Aorta (tissue), 5 donors: ENCODE results near the gene HIF3A. TPM values are rescaled to one million over a fixed set of nuclear protein-coding genes. Genes with fewer than 3 reads are reported as not detected.

ENCODE experiments used
- ATAC-seq: fragments of 200-7000 bp; cut with Tn5 transposase; one replicate; pipeline ENCODE4 v1.9.1; 2022; ENCODE audit warnings: moderate library complexity; ENCODE audit not compliant: low FRiP score
- DNase-seq, 2 donors: peaks; one replicate each; pipeline ENCODE4 v3.0.0-alpha.2; 2020
- H3K27ac ChIP-seq, 2 donors: one replicate each; pipeline ENCODE4 v1.5.1; 2013; ENCODE audit warnings: low read length in 2 of 2, mild to moderate bottlenecking in 2 of 2, moderate library complexity in 2 of 2, control low read depth in 1 of 2, inconsistent platforms in 1 of 2, low read depth in 1 of 2
- H3K27me3 ChIP-seq, 2 donors: one replicate each; pipeline ENCODE4 v1.6.1; 2013; ENCODE audit warnings: control low read depth in 1 of 2, low read length in 1 of 2, mild to moderate bottlenecking in 1 of 2, moderate library complexity in 1 of 2; ENCODE audit not compliant: insufficient read depth in 2 of 2, control insufficient read depth in 1 of 2
- H3K36me3 ChIP-seq, 2 donors: one replicate each; pipeline ENCODE4 v1.6.1; 2013; ENCODE audit warnings: control low read depth in 1 of 2, low read length in 1 of 2, mild to moderate bottlenecking in 1 of 2; ENCODE audit not compliant: insufficient read depth in 2 of 2, control insufficient read depth in 1 of 2
- H3K4me1 ChIP-seq, 2 donors: one replicate each; pipeline ENCODE4 v1.6.1; 2013; ENCODE audit warnings: low read length in 2 of 2, control low read depth in 1 of 2, mild to moderate bottlenecking in 1 of 2, moderate library complexity in 1 of 2; ENCODE audit not compliant: insufficient read depth in 2 of 2, control insufficient read depth in 1 of 2
- H3K4me3 ChIP-seq, 2 donors: one replicate each; pipeline ENCODE4 v1.5.1; 2013; ENCODE audit warnings: low read length in 2 of 2, control low read depth in 1 of 2, mild to moderate bottlenecking in 1 of 2
- H3K9me3 ChIP-seq: one replicate; pipeline ENCODE4 v1.6.1; 2013; ENCODE audit warnings: mild to moderate bottlenecking, low read length; ENCODE audit not compliant: control insufficient read depth
- WGBS, 2 donors: extraction: QIAGEN DNeasy Blood & Tissue Kit; methylation state at CpG; one replicate each; pipeline ENCODE4 v1.1.7; 2013; 5-methylcytosine and 5-hydroxymethylcytosine counted together
- intact Hi-C, 2 donors: fragments of 100-400 bp; cut with DNase I; formaldehyde crosslinking; loops; one replicate each; pipeline versions ENCODE4 v1.14.2 to v1.15.0; 2022
- polyA plus RNA-seq, 2 donors: library from polyadenylated mRNA; stranded (reverse); fragments of 200-250 nt; gene quantifications; one replicate each; pipeline ENCODE4 v1.2.3, GENCODE V29; 2013
- total RNA-seq, 2 donors: library from RNA; stranded (reverse); fragmentation: NEBNext Ultra II Directional; extraction: Animal tissue kit (Norgen Biotek cat#: 25700); gene quantifications; one replicate each; pipeline ENCODE4 v1.2.1, GENCODE V29; 2021
- donor health status: healthy with polysubstance abuse.
- donor health status: Bipolar disorder and iron deficiency.
- donor health status: DM: no; HTN: no; CAD: no.
- donor health status: DM: no; HTN: no; CAD: no.
- donor health status: DM: yes; HTN: yes; CAD: no.

The HIF3A gene
- total and polyA plus RNA-seq, 4 donors, result 7.0 to 78.4 (median 46.5) TPM

DNA sequence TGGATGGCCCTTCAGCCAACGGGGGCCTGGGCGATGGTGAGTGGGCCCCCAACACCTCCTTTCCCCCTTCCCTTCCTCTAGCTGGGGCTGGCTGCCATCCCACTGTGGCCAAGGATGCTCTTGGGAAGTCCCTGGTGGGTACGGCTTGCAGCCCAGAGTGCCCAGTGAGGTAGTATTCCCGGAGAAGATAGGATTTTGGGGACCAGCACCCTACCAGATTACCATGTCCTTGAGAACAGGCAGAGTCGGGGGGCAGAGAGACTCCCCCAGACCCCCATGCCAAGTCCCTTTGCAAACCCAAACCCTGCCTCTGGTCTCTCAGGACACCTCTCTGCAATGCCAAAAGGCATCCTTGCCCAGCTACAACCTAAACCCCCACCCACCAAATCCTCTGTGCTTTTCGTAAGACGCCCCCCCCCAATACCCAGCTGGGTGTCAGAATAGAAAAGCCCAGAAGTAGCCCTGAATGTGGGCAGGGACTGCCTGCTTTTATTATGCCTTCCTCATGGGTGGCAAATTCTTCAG, 1.7 kb downstream of the HIF3A start:
- 2 to 6% methylated on average over 7 of the region's 7 CpGs for WGBS, 2 donors
- intact Hi-C loops, result no loop called here
- no peak for ATAC-seq

GRCh38 chr19:46299004-46299509, 2.2 kb downstream of the HIF3A start:
- ATAC-seq (peak; percentile 89), DNase-seq (peak; percentile 94 to 98)
- peak overlapping the region in 1 of 2 donors; percentile 42 for H3K4me3 ChIP-seq
- peak overlapping the region; percentile 38 to 97 for H3K27ac ChIP-seq
- H3K27me3 ChIP-seq, result no peaks in the 10 kb centered on the region
- no peaks in the 10 kb centered on the region for H3K9me3 ChIP-seq
- no peaks in the 10 kb centered on the region for H3K36me3 ChIP-seq
- 2% methylated on average over 11 of the region's 11 CpGs for WGBS, 2 donors
- intact Hi-C loops, result no loop called here
- peaks cover 0 to 3% of the 10 kb centered on the region in 2 donors for H3K4me1 ChIP-seq

More for the DNA sequence above, 1.7 kb downstream of the HIF3A start:
- Histone ChIP-seq H3K4me3 (peak overlapping the region in 1 of 2 donors; percentile 42), H3K9me3 (no peaks in the 10 kb centered on the region), H3K4me1 (peaks cover 0 to 3% of the 10 kb centered on the region in 2 donors), H3K27ac (peak overlapping the region; percentile 7 to 59), H3K36me3 (no peaks in the 10 kb centered on the region), H3K27me3 (no peaks in the 10 kb centered on the region)
- DNase-seq, result no peak

DNA sequence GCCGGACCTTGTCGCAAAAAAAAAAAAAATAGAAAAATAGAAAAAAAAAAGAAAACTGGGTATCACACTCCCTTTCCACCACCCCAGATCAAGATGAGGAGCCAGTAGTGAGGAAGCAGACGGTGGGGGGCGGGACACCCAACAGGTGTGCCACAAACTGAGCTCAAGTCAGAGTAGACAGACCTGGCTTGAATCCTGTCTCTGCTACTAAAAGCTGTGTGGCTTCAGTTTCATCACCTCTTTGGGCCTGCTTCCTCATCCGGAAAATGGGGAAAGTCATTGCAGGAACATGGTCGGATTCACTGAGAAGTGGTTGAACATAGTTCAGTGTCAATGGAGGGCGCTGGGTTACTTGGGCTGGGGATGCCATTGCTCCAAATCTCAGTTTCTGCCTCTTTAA, 2.9 kb downstream of the HIF3A start:
- Histone ChIP-seq H3K4me3 (no peak overlapping the region), H3K36me3 (no peaks in the 10 kb centered on the region), H3K27me3 (no peaks in the 10 kb centered on the region), H3K4me1 (peaks cover 0 to 3% of the 10 kb centered on the region in 2 donors), H3K27ac (peak overlapping the region; percentile 97 to 98), H3K9me3 (no peaks in the 10 kb centered on the region)
- DNase-seq (no peak), ATAC-seq (no peak)
- 53 to 58% methylated on average over 7 of the region's 7 CpGs for WGBS, 2 donors
- intact Hi-C loops, result loop anchor here (5.0 kb wide), 1 partner anchor 48 kb away; the partner anchor contains the start of gene PPP5C (in 2 of the 2)

DNA sequence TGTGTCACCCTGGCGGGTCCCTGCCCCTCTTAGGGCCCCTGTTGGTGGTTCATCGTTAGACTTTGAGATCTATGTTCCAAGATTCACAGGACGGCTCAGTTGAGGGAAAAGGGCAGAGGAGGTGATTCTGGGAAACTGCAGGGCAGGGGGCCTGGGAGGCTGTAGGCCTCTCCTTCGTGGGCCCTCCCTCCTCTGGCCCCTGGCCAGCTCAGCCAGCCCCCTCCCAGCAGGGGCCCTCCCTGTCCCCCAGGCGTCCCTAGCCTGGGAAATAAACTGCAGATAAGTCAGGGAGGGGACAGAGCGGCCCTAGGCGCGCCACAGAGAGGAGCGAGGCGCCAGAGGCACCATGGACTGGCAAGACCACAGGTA, 6.5 kb downstream of the HIF3A start:
- intact Hi-C loops, result loop anchor here (5.0 kb wide), 1 partner anchor 44 kb away; the partner anchor contains the start of gene PPP5C (in 2 of the 2)
- peak in 1 of 2 donors; percentile 36 for DNase-seq
- ATAC-seq, result no peak
- no peaks in the 10 kb centered on the region for H3K9me3 ChIP-seq
- peaks cover 0 to 3% of the 10 kb centered on the region in 2 donors for H3K4me1 ChIP-seq
- peaks cover 0 to 2% of the 10 kb centered on the region in 2 donors for H3K36me3 ChIP-seq
- 77 to 81% methylated on average over 10 of the region's 10 CpGs for WGBS, 2 donors
- H3K4me3 ChIP-seq, result no peak overlapping the region
- no peaks in the 10 kb centered on the region for H3K27me3 ChIP-seq
- no peak overlapping the region for H3K27ac ChIP-seq

DNA sequence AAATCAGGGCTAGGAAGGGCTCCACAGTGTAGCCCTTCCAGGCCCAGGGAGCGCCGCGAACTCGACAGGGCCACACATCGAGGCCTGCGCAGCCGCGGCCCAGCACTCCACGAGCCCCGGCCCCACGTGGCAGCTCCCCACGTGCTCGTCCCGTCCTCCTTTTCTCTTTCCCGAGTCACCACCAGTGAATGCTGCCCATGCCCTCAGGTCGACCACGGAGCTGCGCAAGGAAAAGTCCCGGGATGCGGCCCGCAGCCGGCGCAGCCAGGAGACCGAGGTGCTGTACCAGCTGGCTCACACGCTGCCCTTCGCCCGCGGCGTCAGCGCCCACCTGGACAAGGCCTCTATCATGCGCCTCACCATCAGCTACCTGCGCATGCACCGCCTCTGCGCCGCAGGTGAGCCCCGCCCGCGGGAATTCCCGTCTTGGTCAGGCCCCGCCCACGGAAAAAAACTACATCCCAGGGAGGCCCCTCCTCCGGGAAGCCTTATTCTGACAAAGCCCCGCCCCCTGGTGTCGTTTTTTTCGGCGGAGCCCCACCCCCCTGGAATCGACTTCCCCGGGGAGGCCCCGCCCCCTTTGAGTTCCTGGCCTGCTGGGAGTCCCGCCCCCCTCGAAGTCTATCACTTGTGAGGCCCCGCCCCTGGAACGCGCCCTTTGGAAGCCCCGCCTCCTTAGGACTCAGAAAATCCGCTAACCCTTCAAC, 7.0 kb downstream of the HIF3A start:
- 52 to 55% methylated on average over 56 of the region's 56 CpGs for WGBS, 2 donors
- H3K27ac ChIP-seq, result no peak overlapping the region
- peaks cover 0 to 2% of the 10 kb centered on the region in 2 donors for H3K36me3 ChIP-seq
- H3K27me3 ChIP-seq, result no peaks in the 10 kb centered on the region
- peak in 1 of 2 donors; percentile 50 for DNase-seq
- intact Hi-C loops, result loop anchor here (5.0 kb wide), 1 partner anchor 43 kb away; the partner anchor contains the start of gene PPP5C (in 2 of the 2)
- H3K4me3 ChIP-seq, result no peak overlapping the region
- no peak for ATAC-seq
- peaks cover 0 to 3% of the 10 kb centered on the region in 2 donors for H3K4me1 ChIP-seq
- H3K9me3 ChIP-seq, result no peaks in the 10 kb centered on the region

GRCh38 chr19:46306501-46306900, 9.7 kb downstream of the HIF3A start:
- ATAC-seq (no peak), DNase-seq (no peak)
- 98 to 99% methylated on average over 3 of the region's 3 CpGs for WGBS, 2 donors
- no peak overlapping the region for H3K4me3 ChIP-seq
- H3K9me3 ChIP-seq, result no peaks in the 10 kb centered on the region
- H3K4me1 ChIP-seq, result peaks cover 0 to 3% of the 10 kb centered on the region in 2 donors
- intact Hi-C loops, result no loop called here
- H3K27ac ChIP-seq, result no peak overlapping the region
- H3K36me3 ChIP-seq, result peaks cover 0 to 2% of the 10 kb centered on the region in 2 donors
- H3K27me3 ChIP-seq, result no peaks in the 10 kb centered on the region

- no peaks in the 10 kb centered on the region for H3K27me3 ChIP-seq
- 92 to 97% methylated on average over 15 of the region's 15 CpGs for WGBS, 2 donors
- H3K9me3 ChIP-seq, result no peaks in the 10 kb centered on the region
- ATAC-seq (no peak), DNase-seq (peak in 1 of 2 donors; percentile 26)
- no peak overlapping the region for H3K27ac ChIP-seq
- no peaks in the 10 kb centered on the region for H3K4me1 ChIP-seq
- intact Hi-C loops, result no loop called here
- H3K36me3 ChIP-seq, result peaks cover 0 to 5% of the 10 kb centered on the region in 2 donors
- no peak overlapping the region for H3K4me3 ChIP-seq
These were observed 11.7 kb downstream of the HIF3A start for GRCh38 chr19:46308510-46308909.

- Histone ChIP-seq H3K27me3 (no peaks in the 10 kb centered on the region), H3K9me3 (no peaks in the 10 kb centered on the region), H3K4me1 (no peaks in the 10 kb centered on the region), H3K36me3 (peaks cover 0 to 5% of the 10 kb centered on the region in 2 donors), H3K27ac (no peak overlapping the region), H3K4me3 (no peak overlapping the region)
- ATAC-seq, result no peak
- DNase-seq, result peak in 1 of 2 donors; percentile 27
- intact Hi-C loops, result no loop called here
- 81 to 92% methylated on average over 10 of the region's 10 CpGs for WGBS, 2 donors
These were observed 12.2 kb downstream of the HIF3A start for GRCh38 chr19:46309056-46309455.
